G401.6 (cell line): ENCODE results near the gene GPC6.
"Not testable (repeated sequence)": the region's sequence is repeated elsewhere in the genome, so short reads cannot be mapped to it uniquely, and the experiment has no call there.

Experiments used
- FAIRE-seq: peaks from 2 replicates; lab custom pipeline; 2012; peaks lifted over from hg19 to GRCh38; lab: Jason Lieb, UNC

Gene GPC6

DNA sequence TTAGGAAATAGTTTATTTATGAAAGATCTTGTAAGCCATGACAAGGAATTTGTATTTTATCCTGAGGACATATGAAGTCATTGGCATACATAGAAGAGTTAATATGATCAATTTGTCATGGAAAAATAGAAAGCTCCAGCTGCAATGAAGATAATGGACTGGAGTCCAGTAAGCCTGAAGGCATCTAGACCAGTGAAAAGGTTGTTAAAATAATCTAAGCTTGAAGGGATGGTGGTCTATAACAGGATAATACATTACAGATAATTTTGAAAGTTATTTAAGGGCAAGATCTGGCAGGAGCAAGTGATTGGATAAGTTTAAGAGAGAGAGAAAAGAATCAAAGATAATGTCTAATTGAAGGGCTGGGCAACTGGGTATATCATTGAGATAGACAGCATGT, 224.2 kb downstream of the GPC6 start:
- FAIRE-seq = no peak

DNA sequence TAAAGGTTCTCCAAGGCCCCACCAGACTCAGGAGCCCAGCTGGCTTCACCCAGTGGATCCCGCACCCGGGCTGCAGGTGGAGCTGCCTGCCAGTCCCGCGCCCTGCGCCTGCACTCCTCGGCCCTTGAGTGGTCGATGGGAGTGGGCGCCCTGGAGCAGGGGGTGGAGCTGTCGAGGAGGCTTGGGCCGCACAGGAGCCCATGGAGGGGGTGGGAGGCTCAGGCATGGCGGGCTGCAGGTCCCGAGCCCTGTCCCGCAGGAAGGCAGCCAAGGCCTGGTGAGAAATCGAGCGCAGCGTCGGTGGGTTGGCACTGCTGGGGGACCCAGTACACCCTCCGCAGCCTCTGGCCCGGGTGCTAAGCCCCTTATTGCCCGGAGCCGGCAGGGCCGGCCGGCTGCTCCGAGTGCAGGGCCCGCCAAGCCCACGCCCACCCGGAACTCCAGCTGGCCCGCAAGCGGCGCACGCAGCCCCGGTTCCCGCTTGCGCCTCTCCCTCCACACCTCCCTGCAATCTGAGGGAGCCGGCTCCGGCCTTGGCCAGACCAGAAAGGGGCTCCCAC, 228.1 kb downstream of the GPC6 start:
- not testable (repeated sequence) for FAIRE-seq

DNA sequence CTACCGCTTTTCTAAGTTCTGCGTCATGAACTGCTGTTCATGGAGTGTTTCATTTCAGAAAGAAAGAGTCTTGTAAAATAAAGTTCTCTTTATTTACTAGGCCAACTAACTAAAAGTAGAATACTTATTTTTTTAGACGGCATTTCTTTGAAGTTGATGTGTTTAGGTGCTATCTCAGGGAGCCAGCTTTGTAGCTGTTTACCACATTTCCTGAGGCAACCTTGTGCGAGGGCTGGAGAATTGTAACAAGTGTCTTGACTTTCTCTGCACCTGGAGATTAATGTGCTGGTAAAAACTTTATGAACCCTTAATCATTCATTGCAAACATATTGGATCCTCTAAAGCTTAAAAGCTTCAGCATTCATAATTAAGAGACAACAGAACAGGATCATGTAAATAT, 229.3 kb downstream of the GPC6 start:
- FAIRE-seq = no peak

DNA sequence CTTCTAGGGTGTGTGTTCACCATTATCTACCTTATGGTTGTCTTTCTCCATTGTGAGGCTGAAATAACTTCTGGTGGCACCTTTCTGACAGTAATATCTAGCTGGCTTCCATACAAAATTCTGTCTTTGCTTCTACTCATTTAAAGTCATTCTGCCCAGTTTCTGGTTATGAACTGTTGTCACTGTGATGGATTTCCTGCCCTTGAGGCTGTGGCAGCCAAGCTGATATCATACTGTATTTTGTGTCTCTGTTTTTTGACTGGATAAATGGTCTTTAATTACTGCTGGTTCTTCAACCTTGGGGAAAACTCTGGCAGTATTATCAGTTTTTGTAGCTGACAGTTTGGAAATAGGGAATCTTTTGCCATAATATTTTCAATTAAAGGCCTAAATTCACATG, 233.4 kb downstream of the GPC6 start:
- no peak for FAIRE-seq

DNA sequence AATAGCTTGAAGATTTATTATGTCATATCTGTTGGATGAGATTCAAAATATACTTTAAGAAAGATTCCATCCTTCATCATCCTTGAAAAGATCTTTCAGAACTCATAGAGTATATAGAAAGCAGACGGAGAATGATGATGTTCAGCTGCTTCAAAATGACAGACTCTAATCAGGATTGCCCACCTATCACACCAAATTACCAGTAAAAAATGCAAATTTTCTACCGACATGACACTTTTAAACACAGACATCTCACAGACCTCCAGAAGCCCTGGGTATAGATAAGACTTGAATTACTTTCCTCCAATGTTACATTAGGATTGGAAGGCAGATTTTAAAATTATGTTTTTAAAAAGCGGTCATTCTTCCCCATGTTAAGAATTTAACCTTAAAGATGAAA, 235.5 kb downstream of the GPC6 start:
- FAIRE-seq = no peak

DNA sequence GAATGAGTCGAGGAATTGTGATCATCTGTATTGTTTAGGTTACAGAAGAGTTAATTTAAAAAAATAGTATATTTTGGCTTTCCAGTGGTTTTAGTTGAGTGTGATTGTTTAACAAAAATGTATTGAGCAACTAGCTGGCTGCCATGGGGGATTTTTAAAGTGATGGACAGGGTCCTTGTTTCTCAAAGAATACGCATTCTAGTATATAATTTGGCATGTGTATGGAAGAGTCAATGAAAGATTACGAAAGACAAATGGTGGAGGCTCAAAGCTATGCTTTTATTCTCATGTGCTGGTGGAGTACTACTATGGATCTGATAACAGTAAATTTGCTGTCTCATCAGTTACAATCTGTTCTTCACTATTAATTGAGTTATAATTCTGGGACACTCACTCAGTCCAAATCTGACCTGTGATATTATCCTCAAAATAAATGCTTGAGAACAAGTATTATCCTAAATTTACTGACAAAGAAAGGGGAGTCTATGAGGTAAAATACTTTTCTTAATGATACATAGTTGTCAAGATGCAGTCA, 240.0 kb downstream of the GPC6 start:
- no peak for FAIRE-seq

DNA sequence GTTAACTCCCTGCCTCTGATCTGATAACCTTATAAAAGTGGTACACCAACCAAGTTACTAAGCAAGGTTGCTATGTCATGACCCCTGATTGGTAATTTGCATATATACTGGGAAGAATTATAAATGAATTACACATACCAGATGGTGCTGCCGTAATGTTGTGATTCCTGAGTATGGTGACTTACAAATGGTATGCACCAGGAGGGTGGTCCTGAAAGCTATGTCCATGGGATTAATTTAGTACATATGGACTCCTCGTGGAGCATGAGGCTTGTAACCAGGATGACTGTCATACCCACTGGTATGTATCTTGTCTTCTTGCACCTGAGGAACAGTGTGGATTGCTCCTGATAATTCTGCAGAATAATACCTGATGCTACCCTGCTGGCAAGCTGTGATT, 240.6 kb downstream of the GPC6 start:
- no peak for FAIRE-seq

DNA sequence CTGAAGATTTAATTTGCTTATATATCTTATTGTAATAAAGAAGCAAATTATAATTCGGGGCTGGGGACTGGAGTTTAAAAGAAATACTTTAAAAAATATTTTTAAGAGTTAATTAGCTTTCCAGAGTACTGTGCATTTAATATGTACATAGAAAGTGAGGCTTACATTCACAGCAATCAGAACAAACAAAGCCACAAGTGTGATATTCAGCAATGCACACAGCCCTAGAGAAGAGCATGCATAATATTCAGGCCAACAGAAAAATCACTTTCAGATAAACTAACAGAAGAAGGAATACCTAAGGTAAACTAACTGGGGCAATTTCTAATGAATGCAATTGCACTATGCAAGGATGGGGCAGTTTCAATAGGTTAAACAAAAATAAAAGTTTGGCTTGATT, 241.8 kb downstream of the GPC6 start:
- no peak for FAIRE-seq

DNA sequence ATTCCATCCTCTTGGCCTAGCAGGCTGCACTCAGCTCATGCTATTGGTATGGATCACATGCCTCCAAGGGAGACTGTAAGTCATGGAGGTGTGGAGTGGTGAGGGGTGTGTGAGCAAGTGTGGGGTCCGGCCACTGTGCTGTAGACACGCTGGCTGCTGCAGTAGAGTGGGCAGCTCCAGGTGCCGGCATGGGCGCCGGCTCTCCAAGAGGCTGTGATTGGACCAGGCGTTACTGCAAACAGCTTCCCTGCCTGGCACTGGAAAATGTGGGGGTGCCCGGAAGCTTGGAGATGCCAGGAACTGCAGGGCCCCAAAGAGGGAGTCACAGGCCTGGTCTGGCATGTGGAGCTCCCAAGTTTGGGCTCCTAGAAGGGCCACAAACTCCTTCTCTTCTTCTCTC, 245.7 kb downstream of the GPC6 start:
- no peak for FAIRE-seq

DNA sequence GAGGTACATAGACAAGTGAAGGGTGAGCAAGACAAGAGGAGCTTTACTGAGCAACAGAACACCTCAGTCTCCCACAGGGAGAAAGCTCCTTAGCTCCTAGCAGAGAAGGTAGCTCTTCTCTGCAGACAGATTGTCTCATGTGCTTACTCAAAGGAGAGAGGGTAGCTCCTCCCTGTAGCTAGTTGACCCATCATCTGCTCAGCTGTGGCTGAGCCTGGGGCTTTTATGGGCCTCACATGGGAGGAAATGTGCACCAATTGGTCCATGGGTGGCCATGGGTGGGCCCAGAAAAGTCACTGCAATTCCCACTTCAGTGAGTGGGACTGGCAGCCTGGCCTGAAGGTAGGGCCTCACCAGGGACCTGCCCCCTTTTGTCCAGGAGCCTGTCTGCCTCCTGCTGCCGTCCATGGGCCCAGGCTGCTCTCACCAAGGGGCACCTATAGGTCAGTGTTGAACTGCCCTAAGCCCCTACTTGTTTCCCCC, 246.2 kb downstream of the GPC6 start:
- FAIRE-seq = no peak

DNA sequence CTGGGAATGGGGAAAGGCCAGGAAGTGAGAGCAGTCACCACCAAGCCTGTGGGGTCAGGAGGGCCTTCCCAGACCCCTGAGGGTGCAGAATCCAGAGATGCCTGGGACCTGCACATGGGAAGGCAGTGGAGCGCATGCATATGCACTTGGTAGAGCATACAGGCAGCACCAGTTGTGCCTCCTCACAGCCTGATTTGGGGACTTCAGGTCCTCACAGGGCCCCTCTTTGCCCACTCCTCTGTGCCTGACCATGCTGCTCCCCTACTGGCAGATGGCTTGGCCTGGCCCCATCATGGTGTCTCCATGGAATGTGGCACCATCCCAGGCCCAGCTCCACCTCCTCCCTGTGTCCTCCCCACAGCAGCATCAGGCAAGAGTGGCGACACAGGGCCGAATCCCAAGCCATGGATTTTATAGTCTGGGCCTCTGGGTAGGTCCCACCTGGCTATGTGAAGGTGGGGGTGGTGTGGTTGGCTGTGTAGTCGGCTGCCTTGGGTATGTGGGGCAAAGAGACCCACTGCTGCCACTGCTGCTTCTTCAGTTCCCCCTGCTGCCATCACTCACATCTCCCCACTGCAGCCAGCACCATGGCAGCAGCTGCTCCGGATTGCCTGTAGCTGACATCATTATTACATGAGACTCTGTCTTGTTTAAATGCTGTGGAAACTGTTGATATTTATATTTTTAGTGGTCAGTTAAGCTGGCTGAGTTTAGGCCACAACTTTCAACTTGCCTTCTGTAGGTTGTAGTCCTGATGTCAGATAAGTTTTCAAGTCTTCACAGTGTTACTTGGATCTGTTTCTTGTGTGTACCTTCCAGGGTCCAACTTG, 247.0 kb downstream of the GPC6 start:
- no peak for FAIRE-seq

DNA sequence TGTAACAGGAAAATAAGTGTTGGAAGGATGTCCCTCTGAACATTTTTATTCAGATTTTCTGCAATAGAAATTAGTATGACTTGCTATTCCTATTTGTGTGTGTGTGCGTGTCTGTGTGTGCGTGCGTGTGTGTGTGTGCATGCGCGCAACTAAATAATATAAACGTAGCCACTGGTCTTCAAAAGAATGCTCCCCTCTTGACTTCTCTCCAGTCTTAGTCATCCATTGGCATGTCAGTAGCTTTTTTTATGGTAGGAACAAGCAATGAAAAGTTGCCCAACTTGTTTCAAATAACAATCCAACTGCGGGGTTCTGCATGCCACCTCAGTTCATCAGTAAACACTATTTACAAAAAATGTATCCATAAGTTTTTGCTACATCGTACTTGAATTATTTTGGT, 249.6 kb downstream of the GPC6 start:
- FAIRE-seq = no peak

DNA sequence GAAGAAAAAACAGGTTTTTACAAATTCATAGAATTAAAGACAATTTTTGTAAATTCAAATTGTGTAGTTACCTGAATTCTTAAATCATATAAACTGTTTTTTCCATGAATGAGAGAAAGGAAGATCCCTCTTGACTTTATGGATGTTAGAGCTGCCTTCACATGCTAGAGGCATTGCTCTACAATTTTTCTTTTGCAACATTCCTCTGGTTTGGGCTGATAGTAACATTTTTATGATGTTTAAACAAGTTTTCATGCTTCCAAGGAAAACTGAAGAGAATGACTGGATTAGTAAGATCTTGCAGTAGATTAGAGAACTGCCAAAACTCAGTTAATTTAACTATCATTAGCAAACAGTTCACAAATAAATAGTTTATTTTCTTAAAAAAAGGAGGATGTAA, 250.6 kb downstream of the GPC6 start:
- FAIRE-seq = no peak

DNA sequence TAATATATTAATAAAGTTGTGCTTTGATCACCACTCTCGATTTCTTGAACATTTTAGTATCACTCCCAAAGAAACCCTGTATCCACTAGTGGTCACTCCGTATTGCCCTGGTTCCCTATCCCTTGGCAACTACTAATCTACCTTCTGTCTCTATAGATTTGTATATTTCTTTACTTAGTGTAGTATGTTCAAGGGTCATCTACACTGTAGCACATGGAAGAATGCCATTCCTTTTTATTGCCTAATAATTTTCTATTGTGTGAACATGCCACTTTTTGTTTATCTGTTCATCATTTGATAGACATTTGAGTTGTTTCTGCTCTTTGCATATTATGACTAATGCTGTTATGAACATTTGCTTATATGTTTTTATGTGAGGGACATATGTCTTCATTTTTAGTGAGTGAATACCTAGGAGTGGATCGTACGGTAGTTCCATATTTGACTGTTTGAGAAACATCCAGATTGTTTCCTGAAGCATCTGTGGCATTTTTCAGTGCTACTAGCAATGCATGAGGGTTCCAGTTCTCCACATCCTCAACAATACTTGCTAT, 254.0 kb downstream of the GPC6 start:
- no peak for FAIRE-seq

DNA sequence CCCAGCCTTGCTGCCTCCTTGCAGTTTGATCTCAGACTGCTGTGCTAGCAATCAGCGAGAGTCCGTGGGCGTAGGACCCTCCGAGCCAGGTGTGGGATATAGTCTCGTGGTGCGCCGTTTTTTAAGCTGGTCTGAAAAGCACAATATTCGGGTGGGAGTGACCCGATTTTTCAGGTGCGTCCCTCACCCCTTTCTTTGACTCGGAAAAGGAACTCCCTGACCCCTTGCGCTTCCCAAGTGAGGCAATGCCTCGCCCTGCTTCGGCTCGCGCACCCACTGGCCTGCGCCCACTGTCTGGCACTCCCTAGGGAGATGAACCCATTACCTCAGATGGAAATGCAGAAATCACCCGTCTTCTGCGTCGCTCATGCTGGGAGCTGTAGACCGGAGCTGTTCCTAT, 269.5 kb downstream of the GPC6 start:
- not testable (repeated sequence) for FAIRE-seq

DNA sequence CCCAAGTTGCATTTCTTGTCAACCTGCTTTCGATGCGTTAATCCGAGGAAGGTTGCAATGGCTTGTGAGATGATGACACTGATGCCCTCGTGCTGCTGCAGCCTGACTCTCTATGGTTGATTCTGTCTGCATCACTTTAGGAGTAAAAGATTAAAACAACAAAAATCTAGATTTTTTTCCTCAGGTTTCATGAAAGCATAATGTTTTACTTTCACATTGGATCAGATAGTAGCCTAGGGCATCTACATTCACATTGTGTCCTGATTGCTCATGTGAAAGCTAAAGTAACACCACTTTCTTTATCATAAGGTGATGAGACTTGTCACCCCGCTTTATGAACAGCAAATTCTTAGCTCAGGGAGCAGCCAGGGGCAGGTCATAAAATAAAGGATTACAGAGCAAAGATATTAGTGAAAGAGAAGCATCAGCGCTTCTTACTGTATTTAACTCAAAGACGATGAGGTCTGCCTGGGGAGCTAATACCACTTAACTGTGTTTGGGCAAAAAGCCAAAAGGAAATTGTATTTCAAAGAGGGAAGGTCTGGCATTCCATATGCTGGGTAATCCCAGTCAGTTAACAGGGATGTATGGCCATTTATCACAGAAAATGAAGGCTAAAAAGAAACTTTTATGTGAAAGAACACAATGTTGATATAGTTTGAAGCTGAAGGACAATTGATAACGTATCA, 270.5 kb downstream of the GPC6 start:
- no peak for FAIRE-seq

DNA sequence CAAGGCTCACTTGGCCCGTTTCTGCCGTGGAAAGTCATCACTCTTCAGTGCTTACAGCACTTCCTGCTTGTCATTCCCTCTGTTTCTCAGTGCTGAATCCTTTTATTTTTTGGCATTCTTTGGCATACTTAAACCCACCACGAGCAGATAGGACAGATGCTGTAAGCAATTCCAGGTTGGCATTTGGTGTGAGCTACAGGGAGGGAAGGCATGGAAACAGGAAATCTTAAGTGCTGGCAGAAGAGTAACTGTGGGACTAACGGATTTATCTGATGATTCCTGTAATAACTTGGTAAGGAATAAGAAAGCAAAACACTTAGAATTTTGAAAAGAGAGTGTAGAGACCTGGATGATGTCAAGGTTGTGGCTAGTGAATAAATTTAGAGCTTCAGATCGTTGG, 273.4 kb downstream of the GPC6 start:
- FAIRE-seq = no peak

DNA sequence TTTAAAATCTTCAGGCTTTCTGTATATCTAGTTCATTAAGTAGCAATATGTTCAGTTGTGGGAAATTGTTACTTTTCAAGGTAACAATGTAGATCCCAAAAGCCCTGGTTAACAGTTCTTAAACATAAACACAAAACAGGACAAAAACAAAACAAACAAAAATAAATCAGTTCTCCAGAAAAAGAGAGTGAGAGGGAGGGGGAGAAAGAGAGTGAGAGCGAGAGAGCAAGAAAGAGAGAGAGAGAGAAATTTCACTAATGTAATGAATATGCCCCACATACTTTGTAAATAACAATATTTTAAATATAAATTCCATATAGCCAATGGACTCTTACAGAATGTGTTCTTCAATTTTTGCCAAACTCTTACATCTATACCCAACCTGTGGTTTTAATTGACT, 275.5 kb downstream of the GPC6 start:
- FAIRE-seq = no peak

DNA sequence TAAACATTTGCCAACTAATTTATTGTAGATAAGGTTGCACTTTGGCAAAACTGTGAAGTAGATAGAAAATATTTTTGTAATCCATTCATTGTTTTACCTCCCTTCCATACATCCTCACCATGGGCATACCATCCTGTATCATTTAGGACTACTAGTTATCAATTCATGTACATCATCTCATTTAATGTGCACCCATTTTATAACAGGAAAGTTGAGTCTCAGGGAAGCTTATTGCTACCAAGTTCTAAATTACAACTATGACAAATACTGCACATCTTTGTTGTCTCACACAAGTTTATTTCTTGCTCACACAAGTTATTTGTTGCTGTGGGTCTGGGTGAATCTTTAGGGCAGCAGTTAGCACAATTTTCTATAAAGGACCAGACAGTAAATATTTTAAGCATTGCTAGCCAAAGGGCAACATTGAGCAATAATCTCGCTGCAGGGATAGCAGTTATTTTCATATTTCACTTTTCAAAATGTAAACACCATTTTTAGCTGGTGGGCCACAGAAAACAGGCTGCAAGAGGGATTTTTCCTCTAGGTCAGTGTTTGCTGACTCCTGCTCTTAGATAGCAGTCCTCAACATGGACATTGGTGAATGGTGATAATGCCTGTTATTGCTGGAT, 276.5 kb downstream of the GPC6 start:
- no peak for FAIRE-seq

DNA sequence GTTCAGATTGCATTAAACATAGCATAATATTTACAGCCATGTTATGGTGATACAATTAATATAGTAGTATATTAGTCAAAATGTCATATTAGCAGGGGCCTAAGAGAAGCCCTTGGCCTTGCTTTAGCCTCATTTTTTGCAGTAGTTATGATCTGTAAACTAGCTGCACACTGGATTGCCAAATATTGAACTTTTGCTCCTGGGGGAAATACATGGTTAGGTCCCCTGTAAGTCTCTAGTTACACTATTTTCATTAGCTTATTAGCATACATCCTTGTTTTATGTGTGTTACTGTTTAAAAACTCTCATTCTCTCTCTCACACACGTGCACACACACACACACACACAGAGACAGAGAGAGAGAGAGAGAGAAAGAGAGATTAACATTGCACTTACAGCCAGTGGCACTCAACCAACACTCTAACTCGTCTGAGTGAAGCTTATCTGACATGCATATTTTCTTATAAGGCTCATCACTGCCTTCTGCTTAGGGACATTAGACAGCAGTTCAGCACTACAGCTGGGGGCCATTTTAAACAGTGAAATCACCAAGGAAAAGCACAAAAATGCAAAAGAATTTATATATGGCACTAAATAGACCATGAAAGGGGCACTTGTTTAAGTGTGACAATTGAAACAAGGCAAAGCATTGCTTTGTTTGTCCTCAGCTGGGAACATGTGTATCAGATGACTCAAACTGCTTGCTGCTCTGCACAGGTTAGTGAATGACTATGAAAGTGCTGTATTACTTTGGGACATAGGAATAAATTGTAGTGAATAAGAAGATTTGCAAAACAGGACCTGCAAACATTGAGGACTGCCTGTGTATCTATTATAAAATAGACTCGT, 278.7 kb downstream of the GPC6 start:
- no peak for FAIRE-seq

DNA sequence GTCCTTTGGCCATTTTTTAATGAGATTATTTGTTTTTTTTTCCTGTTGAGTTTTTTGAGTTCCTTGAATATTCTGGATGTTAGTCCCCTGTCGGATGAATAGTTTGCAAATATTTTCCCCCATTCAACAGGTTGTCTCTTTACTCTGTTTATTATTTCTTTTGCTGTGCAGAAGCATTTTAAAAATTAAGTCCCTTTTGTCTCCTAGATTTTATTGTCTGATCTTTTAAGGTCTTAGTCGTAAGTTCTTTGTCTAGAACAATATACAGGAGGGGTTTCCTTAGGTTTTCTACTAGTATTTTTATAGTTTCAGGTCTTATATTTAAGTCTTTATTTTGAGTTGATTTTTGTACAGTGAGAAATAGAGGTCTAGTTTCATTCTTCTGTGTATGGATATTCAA, 284.4 kb downstream of the GPC6 start:
- no peak for FAIRE-seq

DNA sequence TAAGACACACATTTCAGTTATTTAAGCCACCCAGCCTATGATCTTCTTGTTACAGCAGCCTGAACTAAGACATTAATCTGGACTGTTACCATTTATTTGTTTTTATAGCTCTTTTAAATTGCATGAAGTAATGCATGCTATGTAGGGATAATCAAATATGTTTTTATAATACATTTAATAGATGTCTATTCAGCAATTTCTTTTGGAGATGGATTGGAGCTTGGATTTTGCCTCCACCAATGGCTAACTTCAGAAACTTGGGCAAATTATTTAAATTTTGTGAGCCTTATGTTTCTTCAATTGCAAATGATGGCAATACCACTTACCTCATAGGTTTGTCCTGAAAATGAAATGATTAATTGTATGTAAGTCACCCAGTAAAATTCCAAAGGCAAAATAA, 288.7 kb downstream of the GPC6 start:
- no peak for FAIRE-seq
